Ovary (tissue), 9 donors: Measurements from ENCODE around the gene SLC13A2. TPM values are rescaled to one million over a fixed set of nuclear protein-coding genes. Genes with fewer than 3 reads are reported as not detected.

Source experiments
- DNase-seq, 5 donors: peaks; one replicate each; pipeline ENCODE4 v3.0.0-alpha.2; 2019 to 2020
- H3K27ac ChIP-seq, 2 donors: fragments of 200-600 bp; one replicate each; pipeline versions ENCODE4 v1.5.1 to v1.8.0; 2019 to 2022
- H3K27me3 ChIP-seq: fragments of 200-600 bp; one replicate; pipeline ENCODE4 v1.8.0; 2022
- H3K36me3 ChIP-seq: fragments of 200-600 bp; sonication (generic); one replicate; pipeline ENCODE4 v1.5.1; 2019
- H3K4me1 ChIP-seq: one replicate; pipeline ENCODE4 v1.8.1; 2013; ENCODE audit warnings: mild to moderate bottlenecking, moderate library complexity; ENCODE audit not compliant: insufficient read depth
- H3K4me3 ChIP-seq: fragments of 200-600 bp; sonication (generic); one replicate; pipeline ENCODE4 v1.5.1; 2017
- H3K9me3 ChIP-seq, 2 donors: fragments of 200-600 bp in 1 of 2; sonication (generic) in 1 of 2; one replicate each; pipeline versions ENCODE4 v1.5.1 to v1.8.1; 2013 to 2019; ENCODE audit warnings: mild to moderate bottlenecking in 1 of 2, moderate library complexity in 1 of 2
- CTCF ChIP-seq, 3 donors: fragments of 450-650 bp in 2 of 3; fragments of 200-600 bp in 1 of 3; IDR thresholded peaks; one replicate each; pipeline versions ENCODE4 v1.5.1 to v1.8.0; 2016 to 2022; ENCODE audit warnings: antibody characterized with exemption in 3 of 3, mild to moderate bottlenecking in 1 of 3
- EP300 ChIP-seq: sonication (generic); formaldehyde crosslinking; IDR thresholded peaks from one replicate; pipeline ENCODE4 v1.6.1; 2017; ENCODE audit warnings: antibody characterized with exemption
- POLR2A ChIP-seq: fragments of 450-650 bp; IDR thresholded peaks from one replicate; pipeline ENCODE4 v1.6.1; 2017; ENCODE audit warnings: antibody characterized with exemption, mild to moderate bottlenecking, moderate library complexity
- WGBS, 3 donors: extraction: QIAGEN DNeasy Blood & Tissue Kit in 1 of 3; methylation state at CpG; one replicate each; pipeline versions ENCODE4 v1.1.5 to v1.1.7; 2013 to 2017; 5-methylcytosine and 5-hydroxymethylcytosine counted together
- intact Hi-C, 4 donors: fragments of 100-400 bp; cut with DNase I; formaldehyde crosslinking; loops; one replicate each; pipeline versions ENCODE4 v1.11.0 to v1.15.1; 2022 to 2023
- polyA plus RNA-seq, 2 donors: library from polyadenylated mRNA; stranded (reverse); fragments of 200-250 nt in 1 of 2; fragments of 350-450 nt in 1 of 2; fragmentation: Illumina TruSeq in 1 of 2; extraction: RNeasy Lipid Tissue Mini Kit (QIAGEN cat#74804) in 1 of 2; gene quantifications; one replicate each; pipeline ENCODE4 v1.2.3, GENCODE V29; 2013 to 2014
- total RNA-seq, 7 donors: library from RNA; depleted of rRNA in 2 of 7; stranded (reverse); fragments of >200 nt in 2 of 7; fragmentation: NEBNext Ultra II Directional in 3 of 7; extraction: Animal tissue kit (Norgen Biotek cat#: 25700) in 3 of 7; gene quantifications; one replicate each; pipeline versions ENCODE4 v1.1.0 to v1.2.4, GENCODE V29; 2016 to 2023
- donor health status: DM: no; HTN: no; CAD: no; lungs with moderate emphysema.
- donor health status: DM: no; HTN: no; CAD: no.
- donor health status: Bipolar disorder and iron deficiency.
- donor health status: DM: yes; HTN: yes; CAD: no.
- donor health status: DM: no; HTN: no; CAD: no.
- donor health status: DM: yes; HTN: yes; CAD: no.

Gene SLC13A2
- total and polyA plus RNA-seq, 9 donors: 0.95 TPM; not detected in 8

- WGBS, 3 donors: 83 to 89% (median 85%) methylated on average over 7 of the region's 7 CpGs
- intact Hi-C loops: no loop called here
Measured at GRCh38 chr17:28474111-28474531, 677 bp downstream of the SLC13A2 start.

GRCh38 chr17:28475151-28475900, 1.9 kb downstream of the SLC13A2 start:
- Histone ChIP-seq H3K36me3 (no peaks in the 10 kb centered on the region), H3K27ac (no peak overlapping the region), H3K9me3 (no peaks in the 10 kb centered on the region), H3K4me1 (no peaks in the 10 kb centered on the region), H3K4me3 (no peak overlapping the region), H3K27me3 (no peaks in the 10 kb centered on the region)
- DNase-seq: no peak
- WGBS, 3 donors: 23 to 39% (median 31%) methylated on average over 9 of the region's 9 CpGs
- intact Hi-C loops: no loop called here
- TF ChIP-seq CTCF (IDR thresholded peaks at IDR 0.05) (no peak), POLR2A (no peak), EP300 (no peak)

More at GRCh38 chr17:28474111-28474531, 677 bp downstream of the SLC13A2 start:
- H3K27me3 ChIP-seq: no peaks in the 10 kb centered on the region
- no peaks in the 10 kb centered on the region for H3K9me3 ChIP-seq
- no peaks in the 10 kb centered on the region for H3K4me1 ChIP-seq
- H3K27ac ChIP-seq: no peak overlapping the region
- H3K36me3 ChIP-seq: no peaks in the 10 kb centered on the region
- DNase-seq: peak in 1 of 5 donors; percentile 5
- TF ChIP-seq EP300: no peak
- no peak for TF ChIP-seq CTCF (IDR thresholded peaks at IDR 0.05)
- no peak for TF ChIP-seq POLR2A
- H3K4me3 ChIP-seq: no peak overlapping the region

GRCh38 chr17:28476076-28476865, 2.8 kb downstream of the SLC13A2 start:
- no peak overlapping the region for H3K4me3 ChIP-seq
- intact Hi-C loops: no loop called here
- WGBS, 3 donors: 85 to 89% (median 89%) methylated on average over 11 of the region's 11 CpGs
- no peaks in the 10 kb centered on the region for H3K27me3 ChIP-seq
- H3K4me1 ChIP-seq: no peaks in the 10 kb centered on the region
- DNase-seq: no peak
- no peak for TF ChIP-seq CTCF (IDR thresholded peaks at IDR 0.05)
- TF ChIP-seq EP300: no peak
- TF ChIP-seq POLR2A: no peak
- no peaks in the 10 kb centered on the region for H3K36me3 ChIP-seq
- H3K9me3 ChIP-seq: no peaks in the 10 kb centered on the region
- H3K27ac ChIP-seq: no peak overlapping the region

GRCh38 chr17:28477928-28478327, 4.5 kb downstream of the SLC13A2 start:
- Histone ChIP-seq H3K4me3 (no peak overlapping the region), H3K9me3 (no peaks in the 10 kb centered on the region), H3K4me1 (no peaks in the 10 kb centered on the region), H3K27ac (no peak overlapping the region), H3K36me3 (no peaks in the 10 kb centered on the region), H3K27me3 (no peaks in the 10 kb centered on the region)
- intact Hi-C loops: no loop called here
- 84 to 97% (median 92%) methylated on average over 7 of the region's 7 CpGs for WGBS, 3 donors
- DNase-seq: no peak
- TF ChIP-seq EP300 (no peak), CTCF (IDR thresholded peaks at IDR 0.05) (no peak), POLR2A (no peak)
